Adrenal gland (tissue), 5 donors: ENCODE measurements around the gene ITPR3.

Experiments used
- POLR2A ChIP-seq, 2 donors: fragments of 450-650 bp; IDR thresholded peaks; one replicate each; pipeline ENCODE4 v1.6.1; 2017; ENCODE audit warnings: antibody characterized with exemption in 2 of 2, mild to moderate bottlenecking in 2 of 2, moderate library complexity in 1 of 2
- TF ChIP-seq, protein P1 (sequence below), 6 experiments: fragments of 450-650 bp in 4 of 6; fragments of 200-600 bp in 2 of 6; sonication (generic) in 1 of 6; IDR thresholded peaks; 1 replicate in 5 of 6; 2 replicates in 1 of 6; pipeline versions ENCODE4 v1.5.1 to v1.8.0; 2016 to 2021; ENCODE audit warnings: antibody characterized with exemption in 6 of 6, mild to moderate bottlenecking in 2 of 6, moderate library complexity in 1 of 6
- donor health status: DM: no; HTN: no; CAD: no.

DNA sequence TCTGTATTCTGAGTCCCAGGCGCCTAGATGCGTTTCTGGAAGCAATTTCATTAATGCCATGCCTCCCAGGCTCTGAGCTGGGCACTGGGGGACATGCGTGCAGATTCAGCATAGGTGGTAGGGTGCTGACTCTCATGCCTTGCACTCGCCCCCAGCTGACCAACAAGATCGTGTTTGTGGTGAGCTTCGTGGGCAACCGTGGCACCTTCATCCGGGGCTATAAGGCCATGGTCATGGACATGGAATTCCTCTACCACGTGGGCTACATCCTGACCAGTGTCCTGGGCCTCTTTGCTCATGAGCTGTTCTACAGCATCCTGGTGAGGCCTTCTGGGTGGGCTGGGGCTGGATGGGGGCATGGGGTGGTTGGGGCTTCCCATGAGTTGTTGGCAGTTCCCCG is 68.8 kb downstream of the ITPR3 start:
- TF ChIP-seq, protein P1, sequence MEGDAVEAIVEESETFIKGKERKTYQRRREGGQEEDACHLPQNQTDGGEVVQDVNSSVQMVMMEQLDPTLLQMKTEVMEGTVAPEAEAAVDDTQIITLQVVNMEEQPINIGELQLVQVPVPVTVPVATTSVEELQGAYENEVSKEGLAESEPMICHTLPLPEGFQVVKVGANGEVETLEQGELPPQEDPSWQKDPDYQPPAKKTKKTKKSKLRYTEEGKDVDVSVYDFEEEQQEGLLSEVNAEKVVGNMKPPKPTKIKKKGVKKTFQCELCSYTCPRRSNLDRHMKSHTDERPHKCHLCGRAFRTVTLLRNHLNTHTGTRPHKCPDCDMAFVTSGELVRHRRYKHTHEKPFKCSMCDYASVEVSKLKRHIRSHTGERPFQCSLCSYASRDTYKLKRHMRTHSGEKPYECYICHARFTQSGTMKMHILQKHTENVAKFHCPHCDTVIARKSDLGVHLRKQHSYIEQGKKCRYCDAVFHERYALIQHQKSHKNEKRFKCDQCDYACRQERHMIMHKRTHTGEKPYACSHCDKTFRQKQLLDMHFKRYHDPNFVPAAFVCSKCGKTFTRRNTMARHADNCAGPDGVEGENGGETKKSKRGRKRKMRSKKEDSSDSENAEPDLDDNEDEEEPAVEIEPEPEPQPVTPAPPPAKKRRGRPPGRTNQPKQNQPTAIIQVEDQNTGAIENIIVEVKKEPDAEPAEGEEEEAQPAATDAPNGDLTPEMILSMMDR (IDR thresholded peaks at IDR 0.05), result no peak
- no peak for TF ChIP-seq POLR2A (IDR thresholded peaks at IDR 0.05)
